Thyroid gland (tissue), 4 donors: ENCODE data around the gene HEATR5A.

Source experiments
- POLR2A ChIP-seq, 2 donors: fragments of 450-650 bp; IDR thresholded peaks; one replicate each; pipeline ENCODE4 v1.6.1; 2017; ENCODE audit warnings: antibody characterized with exemption in 2 of 2, mild to moderate bottlenecking in 2 of 2, moderate library complexity in 1 of 2
- TF ChIP-seq, protein P1 (sequence below), 6 experiments: fragments of 200-600 bp in 3 of 6; fragments of 450-650 bp in 3 of 6; sonication (generic) in 3 of 6; IDR thresholded peaks; one replicate each; pipeline ENCODE4 v1.5.1; 2016 to 2019; ENCODE audit warnings: antibody characterized with exemption in 6 of 6, mild to moderate bottlenecking in 2 of 6, inconsistent platforms in 1 of 6, moderate library complexity in 1 of 6

DNA sequence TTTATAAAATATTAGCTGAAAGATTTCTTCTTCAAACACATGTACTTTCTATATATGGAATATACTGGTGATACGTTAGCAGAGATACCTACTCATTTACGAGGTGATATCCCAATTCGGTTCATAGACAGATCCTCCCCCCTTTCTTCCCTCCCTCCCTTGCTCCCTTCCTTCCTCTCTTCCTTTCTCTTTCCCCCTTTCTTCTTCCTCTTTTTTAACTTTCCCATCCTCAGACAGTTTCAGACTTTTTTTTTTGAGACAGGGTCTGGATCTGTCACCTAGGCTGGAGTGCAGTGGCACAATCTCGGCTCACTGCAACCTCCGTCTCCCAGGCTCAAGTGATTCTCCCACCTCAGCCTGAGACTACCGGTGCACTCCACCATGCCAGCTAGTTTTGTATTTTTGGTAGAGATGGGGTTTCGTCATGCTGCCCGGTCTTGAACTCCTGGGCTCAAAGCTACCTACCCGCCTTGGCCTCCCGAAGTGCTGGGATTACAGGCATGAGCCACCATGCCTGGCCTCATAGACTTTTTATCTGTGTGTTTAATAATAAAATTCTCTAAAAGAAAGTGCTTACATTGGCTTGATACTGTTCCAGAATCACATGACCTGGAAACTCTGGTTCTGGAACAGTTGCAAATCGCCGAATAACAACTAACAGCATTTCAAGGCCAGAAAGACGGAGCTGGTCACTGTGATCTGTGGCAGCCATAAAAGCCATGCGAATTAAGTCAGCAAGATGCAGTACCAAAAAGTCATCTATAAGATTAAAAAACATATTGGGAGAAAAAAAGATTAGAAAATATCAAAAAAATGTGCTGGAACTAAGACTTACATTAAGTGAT is 99.2 kb downstream of the HEATR5A start:
- TF ChIP-seq, protein P1, sequence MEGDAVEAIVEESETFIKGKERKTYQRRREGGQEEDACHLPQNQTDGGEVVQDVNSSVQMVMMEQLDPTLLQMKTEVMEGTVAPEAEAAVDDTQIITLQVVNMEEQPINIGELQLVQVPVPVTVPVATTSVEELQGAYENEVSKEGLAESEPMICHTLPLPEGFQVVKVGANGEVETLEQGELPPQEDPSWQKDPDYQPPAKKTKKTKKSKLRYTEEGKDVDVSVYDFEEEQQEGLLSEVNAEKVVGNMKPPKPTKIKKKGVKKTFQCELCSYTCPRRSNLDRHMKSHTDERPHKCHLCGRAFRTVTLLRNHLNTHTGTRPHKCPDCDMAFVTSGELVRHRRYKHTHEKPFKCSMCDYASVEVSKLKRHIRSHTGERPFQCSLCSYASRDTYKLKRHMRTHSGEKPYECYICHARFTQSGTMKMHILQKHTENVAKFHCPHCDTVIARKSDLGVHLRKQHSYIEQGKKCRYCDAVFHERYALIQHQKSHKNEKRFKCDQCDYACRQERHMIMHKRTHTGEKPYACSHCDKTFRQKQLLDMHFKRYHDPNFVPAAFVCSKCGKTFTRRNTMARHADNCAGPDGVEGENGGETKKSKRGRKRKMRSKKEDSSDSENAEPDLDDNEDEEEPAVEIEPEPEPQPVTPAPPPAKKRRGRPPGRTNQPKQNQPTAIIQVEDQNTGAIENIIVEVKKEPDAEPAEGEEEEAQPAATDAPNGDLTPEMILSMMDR (IDR thresholded peaks at IDR 0.05) = no peak
- no peak for TF ChIP-seq POLR2A (IDR thresholded peaks at IDR 0.05)
